ENCODE results near the gene BACH1. TPM values are rescaled to one million over a fixed set of nuclear protein-coding genes. Genes with fewer than 3 reads are reported as not detected.
A peak's percentile ranks its signal among the peaks of the same experiment; 100 is the strongest.

BACH1 gene
- total RNA-seq, 1 experiment from 2014 or later, result 30.3 TPM

DNA sequence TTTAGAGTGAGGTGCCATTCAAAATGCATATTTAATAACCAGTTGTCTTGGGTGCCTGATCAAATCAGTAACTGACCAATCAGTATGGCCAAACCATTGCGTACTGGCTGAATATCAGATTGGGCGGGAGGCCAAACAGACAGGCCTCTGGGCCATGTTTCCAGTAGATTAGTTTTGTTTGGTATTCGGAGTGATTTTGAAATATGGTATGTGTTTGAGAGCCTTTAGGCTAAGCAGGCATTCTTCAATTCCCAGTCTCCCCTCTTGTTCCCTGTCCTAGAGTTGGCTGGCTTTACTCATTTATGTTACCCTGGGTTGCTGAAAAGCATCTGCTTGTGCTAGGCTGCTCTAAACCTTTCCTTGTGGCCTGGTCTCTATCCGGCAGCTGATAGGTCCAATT lies 80.1 kb downstream of the BACH1 start:
- DNase-seq (ENCODE audit: low spot score), result no peak

DNA sequence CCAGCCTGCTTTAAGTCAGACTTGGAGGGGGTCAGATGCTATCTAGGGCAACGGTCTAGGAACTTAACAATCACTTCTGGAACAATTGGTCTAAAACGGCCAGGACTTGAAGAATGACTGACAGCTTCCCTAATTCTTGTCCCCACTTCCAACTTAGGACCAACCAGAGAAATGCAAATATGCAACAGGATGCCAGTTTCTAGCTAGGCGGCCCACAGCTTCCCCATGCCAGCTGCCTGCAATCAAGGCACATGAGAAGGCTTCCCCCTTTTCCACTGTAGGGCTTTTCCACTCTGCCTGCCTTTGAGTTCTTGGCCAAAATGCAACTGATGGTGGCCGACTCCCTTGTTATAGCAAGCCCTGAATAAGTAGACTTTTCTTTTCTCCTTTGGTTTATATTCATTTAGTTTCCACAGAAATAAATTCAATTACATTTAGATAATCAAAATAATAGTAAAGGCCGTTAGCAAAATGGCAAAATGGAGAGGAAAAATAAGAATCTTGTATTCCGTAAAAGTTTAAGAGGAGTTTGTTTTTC lies 80.9 kb downstream of the BACH1 start:
- no peak for DNase-seq (ENCODE audit: low spot score)

DNA sequence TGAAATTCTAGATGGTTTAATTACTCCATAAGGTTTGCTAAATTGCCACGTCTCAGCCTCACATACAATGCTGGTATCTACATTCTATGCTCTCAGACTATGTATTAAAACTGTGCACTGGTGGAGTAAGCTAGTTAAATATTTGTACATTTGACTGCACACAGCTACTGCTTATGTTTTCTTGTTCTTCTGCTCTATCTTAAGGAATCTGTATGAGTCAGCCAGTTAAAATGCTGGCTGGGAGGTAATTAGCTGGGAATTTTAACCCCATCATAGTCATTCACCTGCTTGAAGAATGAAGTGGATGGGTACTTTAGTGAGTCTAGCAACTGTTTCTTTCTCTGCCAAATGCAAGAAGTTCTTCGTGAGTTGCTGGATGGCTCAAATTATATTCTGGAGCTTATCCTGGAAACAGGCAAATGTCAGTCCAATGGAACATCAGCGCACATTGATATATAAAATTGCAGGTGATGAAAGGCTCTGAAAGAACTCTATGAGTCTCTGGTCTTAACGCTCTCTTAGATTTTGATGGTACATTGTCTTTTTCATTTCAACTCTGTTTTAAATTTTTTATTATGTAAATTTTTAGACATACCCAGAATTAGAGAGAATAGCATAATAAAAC lies 83.4 kb downstream of the BACH1 start:
- DNase-seq (ENCODE audit: low spot score), result peak; percentile 25

DNA sequence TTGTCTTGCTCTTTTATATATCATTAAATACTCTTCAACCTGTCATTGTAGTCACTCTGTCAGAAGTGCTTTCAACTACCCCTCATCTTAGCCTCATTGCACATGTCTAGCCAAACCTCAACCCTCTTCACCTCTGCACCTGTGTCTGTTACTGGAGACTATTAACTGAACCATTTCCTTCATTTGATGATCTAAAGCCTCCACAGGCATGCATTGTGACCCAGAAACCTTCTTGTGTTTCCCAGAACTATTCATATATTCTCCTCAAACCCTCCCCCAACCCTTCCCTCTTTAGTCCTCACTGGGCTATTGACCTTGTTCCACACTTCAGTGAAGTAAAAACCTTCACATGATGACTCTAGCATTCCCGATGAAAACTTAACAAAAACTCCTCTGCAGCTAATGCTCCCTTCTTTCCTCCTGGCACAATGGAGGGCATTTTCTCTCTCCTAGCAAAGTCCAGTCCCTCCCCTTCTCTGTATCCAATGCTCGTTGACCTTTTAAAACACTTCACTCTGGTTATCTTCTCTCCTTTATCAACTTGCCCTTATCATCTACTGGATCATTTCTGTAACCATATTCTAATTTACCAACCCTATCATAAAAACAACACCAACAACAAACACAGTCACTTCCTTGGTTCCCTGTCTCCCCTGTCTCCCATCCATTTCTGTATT lies 86.1 kb downstream of the BACH1 start:
- no peak for DNase-seq (ENCODE audit: low spot score)

DNA sequence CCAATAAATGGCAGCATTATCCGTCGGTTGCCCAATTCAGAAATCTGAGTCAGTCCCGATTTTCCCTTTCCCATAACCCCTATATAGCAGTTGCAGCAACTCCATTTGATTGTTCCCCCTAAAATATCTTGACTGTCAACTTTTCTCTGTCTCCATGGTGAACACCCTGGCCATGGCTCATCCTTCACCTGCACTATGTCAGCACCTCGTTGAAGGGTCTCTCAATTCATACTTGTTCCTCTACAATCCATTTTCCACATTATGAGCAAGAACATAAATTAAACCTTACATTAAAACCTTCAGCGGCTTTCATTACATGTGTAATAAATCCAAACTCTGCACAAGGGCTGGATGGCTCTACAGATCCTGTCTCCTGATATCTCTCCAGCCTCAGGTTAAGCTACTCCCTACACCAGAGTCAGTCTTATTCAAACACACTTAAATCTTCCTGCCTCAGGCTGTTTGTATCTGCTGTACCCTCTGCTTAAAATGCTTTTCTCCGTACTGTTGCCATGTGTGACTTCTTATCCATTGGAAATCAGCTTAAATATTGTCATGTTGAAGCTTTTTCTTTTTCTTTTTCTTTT lies 87.3 kb downstream of the BACH1 start:
- DNase-seq (ENCODE audit: low spot score), result no peak

DNA sequence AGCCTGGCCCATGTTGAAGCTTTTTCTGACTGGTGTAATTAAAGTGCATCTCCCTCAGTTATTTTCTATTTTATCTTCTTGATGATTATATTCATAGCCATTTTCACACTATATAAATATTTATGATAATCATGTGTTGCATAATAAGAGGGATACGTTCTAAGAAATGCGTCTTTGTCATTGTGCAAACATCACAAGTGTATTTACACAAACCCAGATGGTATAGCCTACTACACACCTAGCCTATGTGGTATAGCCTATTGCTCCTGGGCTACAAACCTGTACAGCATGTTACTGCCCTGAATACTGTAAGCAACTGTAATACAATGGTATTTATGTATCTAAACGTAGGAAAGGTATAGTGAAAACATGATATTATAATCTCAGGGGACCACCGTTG lies 88.1 kb downstream of the BACH1 start:
- DNase-seq (ENCODE audit: low spot score), result no peak

DNA sequence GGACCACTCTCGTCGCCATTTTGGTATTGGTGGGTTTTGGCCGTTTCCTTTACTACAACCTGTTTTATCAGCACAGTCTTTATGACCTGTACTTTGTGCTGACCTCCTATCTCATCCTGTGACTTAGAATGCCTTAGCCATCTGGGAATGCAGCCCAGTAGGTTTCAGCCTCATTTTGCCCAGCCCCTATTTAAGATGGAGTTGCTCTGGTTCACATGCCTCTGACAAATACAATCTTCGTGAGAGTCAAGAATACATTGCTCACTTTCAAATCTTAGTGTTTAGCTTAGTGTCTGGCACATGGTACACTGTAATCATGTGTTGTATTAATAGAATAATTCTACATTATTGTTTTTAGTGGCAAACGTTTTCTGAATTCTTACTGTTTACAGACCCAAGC lies 88.9 kb downstream of the BACH1 start:
- no peak for DNase-seq (ENCODE audit: low spot score)

DNA sequence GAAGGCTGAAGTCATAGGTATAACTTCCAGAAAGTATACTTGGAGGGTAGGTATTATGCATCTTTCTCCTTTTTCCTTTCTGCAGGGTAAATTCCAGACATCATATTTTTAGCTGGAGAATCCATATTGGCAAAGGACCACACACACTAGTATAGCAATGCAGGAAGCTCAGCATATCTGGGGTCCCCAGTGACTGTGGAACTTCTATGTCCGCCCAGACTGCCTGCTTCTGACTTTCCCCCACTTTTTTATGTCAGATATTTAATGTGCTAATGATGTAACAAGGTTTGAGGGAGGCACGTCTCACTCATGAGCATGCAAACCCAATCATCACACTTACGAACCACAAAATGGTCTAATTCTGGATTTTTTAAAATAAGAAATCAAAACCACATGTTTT lies 90.4 kb downstream of the BACH1 start:
- no peak for DNase-seq (ENCODE audit: low spot score)

DNA sequence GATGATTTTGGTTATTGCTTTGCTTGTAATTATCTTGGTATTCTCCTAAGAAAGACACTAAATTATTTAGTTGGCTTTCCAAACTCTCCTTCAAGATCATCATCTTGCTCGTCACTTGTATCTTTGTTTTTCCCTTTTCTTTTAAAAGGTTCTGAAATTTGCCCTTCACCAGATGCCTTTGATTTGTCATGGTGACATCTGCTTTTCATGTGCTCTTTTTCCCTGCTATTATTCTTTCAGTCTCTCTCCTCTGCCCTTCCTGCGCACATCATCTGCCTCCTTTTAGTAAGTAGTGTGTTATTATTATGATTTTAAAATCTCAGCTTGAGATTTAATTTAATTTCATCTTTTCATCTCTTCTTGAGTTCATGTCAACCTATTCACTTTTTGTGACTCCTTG lies 92.1 kb downstream of the BACH1 start:
- DNase-seq (ENCODE audit: low spot score), result no peak

DNA sequence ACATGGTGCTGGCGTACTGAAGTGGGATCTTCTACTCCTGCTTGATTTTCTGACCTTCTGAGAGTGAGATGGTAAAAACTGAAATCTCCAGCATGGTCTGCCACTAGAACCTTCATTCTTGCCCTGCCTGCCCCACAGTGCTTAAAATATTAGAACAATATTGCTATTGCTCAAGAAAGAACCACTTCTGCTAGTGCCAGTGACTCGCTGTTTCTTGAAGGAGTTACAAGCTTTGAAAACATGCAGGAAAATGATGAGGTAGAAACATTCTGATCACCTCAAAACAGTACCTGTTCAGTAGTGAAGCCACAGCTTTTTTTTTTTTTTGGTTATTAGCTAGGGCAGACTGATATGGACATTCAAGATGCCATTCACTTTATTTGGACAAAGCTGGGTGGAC lies 95.3 kb downstream of the BACH1 start:
- DNase-seq (ENCODE audit: low spot score), result no peak

Other genes starting within 250 kb of the BACH1 start
- 334 and 412 TPM in 2 replicates for gene CCT8, start 225.3 kb upstream of the BACH1 start, total RNA-seq (2014; rRNA removed; shearing (Covaris generic))
- 2.9 and 4.0 TPM in 2 replicates for gene MAP3K7CL, start 168.3 kb upstream of the BACH1 start, total RNA-seq (2014; rRNA removed; shearing (Covaris generic))

Data from H4 (cell line).